Measurements from ENCODE around the gene LILRA6.

DNA sequence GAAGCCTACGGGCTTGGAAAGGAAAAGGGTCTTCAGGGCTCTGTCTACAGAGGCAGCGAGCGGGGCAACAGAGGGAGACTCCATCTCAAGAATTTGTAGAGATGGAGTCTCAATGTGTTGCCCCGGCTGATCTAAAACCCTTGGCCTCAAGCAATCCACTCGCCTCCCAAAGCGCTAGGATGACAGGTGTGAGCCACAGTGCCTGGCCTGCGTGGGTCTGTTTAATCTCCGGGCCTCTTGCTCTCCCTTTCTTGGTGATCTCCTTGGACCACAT, 33.9 kb downstream of the LILRA6 start:
- no peak for TF ChIP-seq CTCF (IDR thresholded peaks at IDR 0.05; ENCODE audit: low read length)
- no peak for TF ChIP-seq EZH2 (IDR thresholded peaks at IDR 0.05; ENCODE audit: borderline replicate concordance, low read length)

All from OCI-LY1 (cell line).